Mesendoderm (in vitro differentiated cells): ENCODE data around the gene RHOT2.

Source experiments
- DNase-seq: peaks from one replicate; pipeline ENCODE4 v3.0.0; 2013
- H2AK5ac ChIP-seq: 2 replicates; pipeline ENCODE4 v1.6.1; 2013; ENCODE audit warnings: low read length, inconsistent platforms
- H2BK120ac ChIP-seq: 2 replicates; pipeline ENCODE4 v1.6.1; 2013; ENCODE audit warnings: low read depth, mild to moderate bottlenecking, low read length, moderate library complexity, mixed read lengths
- H2BK15ac ChIP-seq: replicated peaks from 2 replicates; pipeline ENCODE4 v1.6.1; 2013; ENCODE audit warnings: low read depth, mild to moderate bottlenecking, moderate library complexity
- H2BK5ac ChIP-seq: 2 replicates; pipeline ENCODE4 v1.6.1; 2013; ENCODE audit warnings: low read length, inconsistent platforms
- H3K18ac ChIP-seq: 2 replicates; pipeline ENCODE4 v1.6.1; 2013; ENCODE audit warnings: mild to moderate bottlenecking, low read length, mixed read lengths
- H3K23ac ChIP-seq: one replicate; pipeline ENCODE4 v1.6.1; 2013; ENCODE audit warnings: low read length
- H3K27ac ChIP-seq: 2 replicates; pipeline ENCODE4 v1.5.1; 2013; ENCODE audit warnings: low read depth, mild to moderate bottlenecking, inconsistent platforms, low read length, moderate library complexity
- H3K27me3 ChIP-seq: 2 replicates; pipeline ENCODE4 v1.6.1; 2013; ENCODE audit warnings: low read length, control low read depth, mild to moderate bottlenecking, inconsistent platforms; ENCODE audit not compliant: insufficient read depth, poor library complexity
- H3K36me3 ChIP-seq: 2 replicates; pipeline ENCODE4 v1.6.1; 2013; ENCODE audit warnings: low read length, inconsistent platforms; ENCODE audit not compliant: control insufficient read depth, insufficient read depth
- H3K4ac ChIP-seq: one replicate; pipeline ENCODE4 v1.6.1; 2013; ENCODE audit warnings: low read depth, mild to moderate bottlenecking, low read length, moderate library complexity
- H3K4me1 ChIP-seq: 2 replicates; pipeline ENCODE4 v1.6.1; 2013; ENCODE audit warnings: low read depth, low read length, inconsistent platforms; ENCODE audit not compliant: control insufficient read depth
- H3K4me2 ChIP-seq: 2 replicates; pipeline ENCODE4 v1.6.1; 2013; ENCODE audit warnings: low read length
- H3K4me3 ChIP-seq: 2 replicates; pipeline ENCODE4 v1.5.1; 2013; ENCODE audit warnings: mild to moderate bottlenecking, low read length
- H3K56ac ChIP-seq: one replicate; pipeline ENCODE4 v1.6.1; 2013; ENCODE audit warnings: low read length
- H3K79me1 ChIP-seq: 2 replicates; pipeline ENCODE4 v1.6.1; 2013; ENCODE audit warnings: low read length, inconsistent platforms
- H3K79me2 ChIP-seq: 2 replicates; pipeline ENCODE4 v1.6.1; 2013; ENCODE audit warnings: mild to moderate bottlenecking, low read length; ENCODE audit not compliant: control insufficient read depth, insufficient read depth
- H3K9ac ChIP-seq: 2 replicates; pipeline ENCODE4 v1.6.1; 2013; ENCODE audit warnings: low read length, inconsistent platforms
- H4K5ac ChIP-seq: one replicate; pipeline ENCODE4 v1.6.1; 2013; ENCODE audit warnings: low read length
- H4K8ac ChIP-seq: one replicate; pipeline ENCODE4 v1.6.1; 2013; ENCODE audit warnings: low read depth, mild to moderate bottlenecking, control low read depth, low read length, moderate library complexity
- WGBS: extraction: QIAGEN DNeasy Blood & Tissue Kit; methylation state at CpG from one replicate; pipeline ENCODE4 v1.1.7; 2013; ENCODE audit warnings: low lambda C conversion rate, missing lambda C conversion rate; ENCODE audit not compliant: insufficient coverage; ENCODE audit errors: extremely low coverage; 5-methylcytosine and 5-hydroxymethylcytosine counted together

RHOT2 gene

DNA sequence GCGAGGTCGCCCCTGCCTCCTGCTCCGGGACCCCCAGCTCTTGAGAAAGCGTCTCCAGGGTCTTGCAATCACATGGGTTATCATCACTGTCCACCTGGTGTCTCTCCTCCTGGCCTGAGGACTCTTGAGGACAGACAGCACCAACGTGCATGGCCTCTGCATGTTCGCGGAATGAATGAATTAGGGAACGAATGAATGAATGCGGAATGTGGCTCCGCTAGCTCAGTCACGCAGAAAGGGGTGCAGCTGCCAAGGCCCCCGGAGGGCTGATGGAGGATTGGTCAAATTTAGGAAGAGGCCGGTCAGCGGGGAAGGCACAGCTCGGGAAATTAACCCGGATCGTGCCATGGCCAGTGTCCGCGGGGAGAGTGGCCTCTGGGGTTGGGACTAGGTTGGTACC is 34.4 kb downstream of the RHOT2 start:
- H3K36me3 ChIP-seq, result no peaks in the 10 kb centered on the region
- H3K4ac ChIP-seq, result no peak overlapping the region
- no peak overlapping the region for H3K23ac ChIP-seq
- H4K8ac ChIP-seq, result no peak overlapping the region
- H3K9ac ChIP-seq, result no peak overlapping the region
- no peaks in the 10 kb centered on the region for H3K4me1 ChIP-seq
- H3K79me2 ChIP-seq, result no peaks in the 10 kb centered on the region
- no peak overlapping the region for H3K18ac ChIP-seq
- no CpG with 5 or more reads among the region's 19 CpGs for WGBS
- H3K27ac ChIP-seq, result no peak overlapping the region
- H3K56ac ChIP-seq, result no peak overlapping the region
- H3K4me2 ChIP-seq, result no peak overlapping the region
- no peak overlapping the region for H3K4me3 ChIP-seq
- DNase-seq, result no peak
- H4K5ac ChIP-seq, result no peak overlapping the region
- no peak overlapping the region for H2BK5ac ChIP-seq
- no peak overlapping the region for H2AK5ac ChIP-seq
- H2BK120ac ChIP-seq, result no peak overlapping the region
- no peak overlapping the region for H2BK15ac ChIP-seq
- H3K27me3 ChIP-seq, result peaks cover 40% of the 10 kb centered on the region
- no peaks in the 10 kb centered on the region for H3K79me1 ChIP-seq

DNA sequence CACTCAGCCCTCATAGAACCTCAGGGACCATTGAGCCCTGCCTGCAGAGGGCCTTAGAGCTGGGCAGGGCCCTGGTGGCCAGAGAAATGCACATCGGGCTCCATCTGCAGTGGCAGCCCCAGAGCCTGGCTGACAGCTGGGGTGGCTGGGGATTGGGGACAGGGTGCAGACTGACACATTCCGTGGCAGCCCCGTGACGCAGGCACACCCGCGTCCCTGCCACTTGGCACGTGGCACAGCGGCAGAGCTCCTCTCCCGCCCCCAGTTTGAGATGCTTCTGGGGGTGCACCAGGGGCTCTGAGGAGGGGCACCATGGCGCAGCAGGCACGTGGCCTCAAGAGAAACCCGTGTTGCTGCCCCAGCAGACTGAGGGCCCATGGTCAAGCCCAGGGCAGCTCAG is 35.5 kb downstream of the RHOT2 start:
- Histone ChIP-seq H3K36me3 (no peaks in the 10 kb centered on the region), H4K5ac (no peak overlapping the region), H3K4me3 (no peak overlapping the region), H2BK15ac (no peak overlapping the region), H3K79me2 (no peaks in the 10 kb centered on the region), H3K23ac (no peak overlapping the region), H3K27me3 (peaks cover 40% of the 10 kb centered on the region), H4K8ac (no peak overlapping the region), H3K4me2 (no peak overlapping the region), H2AK5ac (no peak overlapping the region), H3K79me1 (no peaks in the 10 kb centered on the region), H3K9ac (no peak overlapping the region), H3K56ac (no peak overlapping the region), H3K4me1 (no peaks in the 10 kb centered on the region), H2BK5ac (no peak overlapping the region), H3K4ac (no peak overlapping the region), H2BK120ac (no peak overlapping the region), H3K18ac (no peak overlapping the region), H3K27ac (no peak overlapping the region)
- no peak for DNase-seq
- no CpG with 5 or more reads among the region's 12 CpGs for WGBS

GRCh38 chr16:704047-704446 is 36.1 kb downstream of the RHOT2 start:
- no peak overlapping the region for H4K8ac ChIP-seq
- H3K4me3 ChIP-seq, result no peak overlapping the region

GRCh38 chr16:704552-705380 is 36.8 kb downstream of the RHOT2 start:
- no peak for DNase-seq

More at GRCh38 chr16:704047-704446, 36.1 kb downstream of the RHOT2 start:
- H3K4me1 ChIP-seq, result no peaks in the 10 kb centered on the region
- DNase-seq, result no peak
- H2BK120ac ChIP-seq, result no peak overlapping the region
- H2AK5ac ChIP-seq, result no peak overlapping the region
- H3K79me2 ChIP-seq, result no peaks in the 10 kb centered on the region
- H3K18ac ChIP-seq, result no peak overlapping the region
- WGBS, result no CpG with 5 or more reads among the region's 7 CpGs
- H3K36me3 ChIP-seq, result no peaks in the 10 kb centered on the region
- H3K23ac ChIP-seq, result no peak overlapping the region
- H3K27me3 ChIP-seq, result peaks cover 40% of the 10 kb centered on the region
- H3K79me1 ChIP-seq, result no peaks in the 10 kb centered on the region
- H3K9ac ChIP-seq, result no peak overlapping the region
- H3K4ac ChIP-seq, result no peak overlapping the region
- no peak overlapping the region for H2BK15ac ChIP-seq
- no peak overlapping the region for H3K27ac ChIP-seq
- H4K5ac ChIP-seq, result no peak overlapping the region
- H3K4me2 ChIP-seq, result no peak overlapping the region
- no peak overlapping the region for H2BK5ac ChIP-seq
- no peak overlapping the region for H3K56ac ChIP-seq

DNA sequence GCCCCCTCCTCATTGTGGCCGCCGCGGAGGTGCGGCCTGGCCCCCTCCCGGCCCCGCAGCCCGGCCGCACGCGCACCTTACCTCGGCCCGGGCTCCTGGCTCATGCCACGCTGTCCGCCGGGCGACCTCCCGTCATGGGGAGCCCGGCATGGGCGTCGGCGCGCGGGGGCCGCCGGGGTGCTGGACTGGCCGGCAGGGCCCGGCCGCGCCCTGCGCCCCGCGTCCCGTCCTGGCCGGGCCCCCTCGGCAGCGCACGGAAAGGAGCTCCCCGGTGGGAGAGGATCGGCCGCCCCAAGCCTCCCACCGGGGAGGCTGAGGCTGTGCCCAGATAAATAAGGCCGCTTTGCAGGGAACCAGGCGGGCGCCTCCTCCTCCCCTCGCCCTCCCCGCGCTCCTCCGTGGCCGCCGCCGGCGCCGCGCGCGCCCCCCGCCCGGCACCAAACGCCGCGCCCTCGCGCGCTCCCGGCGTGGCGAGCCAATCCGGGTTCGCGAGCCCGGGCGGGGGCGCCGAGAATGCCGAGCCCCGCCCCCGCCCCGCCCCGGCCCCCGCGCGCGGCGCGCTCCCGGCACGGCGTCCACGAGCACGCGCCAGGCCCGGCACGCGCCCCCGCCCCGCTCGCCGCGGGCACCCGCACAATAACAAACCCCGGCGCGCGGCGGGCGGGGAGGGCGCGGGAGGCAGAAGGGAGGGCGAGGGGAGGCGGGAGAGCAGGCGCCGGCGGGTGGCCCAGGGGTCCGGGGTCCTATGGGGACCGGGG is 37.7 kb downstream of the RHOT2 start, which contains the start of gene FBXL16:
TSS of gene FBXL16 (minus strand) at position 371 of the 758 bp plus-strand sequence. CDS start 8,396 bp downstream, outside the sequence.
- no peak within 1 kb of the TSS for H3K18ac ChIP-seq
- no peaks in the 10 kb centered on the region for H3K79me1 ChIP-seq
- no peak within 1 kb of the TSS for H4K5ac ChIP-seq
- no peak within 1 kb of the TSS for H2BK5ac ChIP-seq
- H3K36me3 ChIP-seq, result no peaks in the 10 kb centered on the region
- H3K9ac ChIP-seq, result peak within 1 kb of the TSS; percentile 11
- no peak for DNase-seq
- peak within 1 kb of the TSS; percentile 18 for H3K4me2 ChIP-seq
- H3K27me3 ChIP-seq, result peaks cover 38% of the 10 kb centered on the region
- H3K4ac ChIP-seq, result no peak within 1 kb of the TSS
- no peaks in the 10 kb centered on the region for H3K79me2 ChIP-seq
- H4K8ac ChIP-seq, result no peak within 1 kb of the TSS
- H2AK5ac ChIP-seq, result no peak within 1 kb of the TSS
- no peak within 1 kb of the TSS for H3K27ac ChIP-seq
- H2BK15ac ChIP-seq, result no peak within 1 kb of the TSS
- no peak within 1 kb of the TSS for H2BK120ac ChIP-seq
- no CpG with 5 or more reads among the region's 115 CpGs for WGBS
- no peak within 1 kb of the TSS for H3K4me3 ChIP-seq
- H3K4me1 ChIP-seq, result no peaks in the 10 kb centered on the region
- no peak within 1 kb of the TSS for H3K56ac ChIP-seq
- no peak within 1 kb of the TSS for H3K23ac ChIP-seq

More at GRCh38 chr16:704552-705380, 36.8 kb downstream of the RHOT2 start:
- H3K4ac ChIP-seq, result no peak overlapping the region
- H3K18ac ChIP-seq, result no peak overlapping the region
- no peak overlapping the region for H2AK5ac ChIP-seq
- H3K56ac ChIP-seq, result no peak overlapping the region
- no peaks in the 10 kb centered on the region for H3K4me1 ChIP-seq
- H3K23ac ChIP-seq, result no peak overlapping the region
- H4K8ac ChIP-seq, result no peak overlapping the region
- no peaks in the 10 kb centered on the region for H3K79me1 ChIP-seq
- H2BK5ac ChIP-seq, result no peak overlapping the region
- H3K79me2 ChIP-seq, result no peaks in the 10 kb centered on the region
- H3K36me3 ChIP-seq, result no peaks in the 10 kb centered on the region
- H3K4me3 ChIP-seq, result no peak overlapping the region
- no peak overlapping the region for H4K5ac ChIP-seq
- no CpG with 5 or more reads among the region's 50 CpGs for WGBS
- no peak overlapping the region for H2BK15ac ChIP-seq
- H3K9ac ChIP-seq, result no peak overlapping the region
- no peak overlapping the region for H3K27ac ChIP-seq
- peaks cover 38% of the 10 kb centered on the region for H3K27me3 ChIP-seq
- H2BK120ac ChIP-seq, result no peak overlapping the region
- H3K4me2 ChIP-seq, result no peak overlapping the region
